ENCODE results near the gene STK26. TPM values are rescaled to one million over a fixed set of nuclear protein-coding genes. Genes with fewer than 3 reads are reported as not detected.

STK26 gene
- total RNA-seq, 1 experiment from 2014 or later: 38.5 TPM

GRCh38 chrX:132115792-132116191 lies 92.7 kb downstream of the STK26 start:
- TF ChIP-seq CTCF (IDR thresholded peaks at IDR 0.05; ENCODE audit: unreplicated experiment): no peak
- no peak overlapping the region for H3K27ac Mint-ChIP-seq (ENCODE audit: unreplicated experiment)
- peaks cover 47% of the 10 kb centered on the region for H3K4me1 Mint-ChIP-seq (ENCODE audit: low read depth, unreplicated experiment)
- no peak overlapping the region for H3K4me3 Mint-ChIP-seq (ENCODE audit: low read depth, unreplicated experiment)
- H3K36me3 Mint-ChIP-seq (ENCODE audit: insufficient read depth, unreplicated experiment): no peaks in the 10 kb centered on the region
- no peak for DNase-seq
- H3K9me3 Mint-ChIP-seq (ENCODE audit: low read depth, unreplicated experiment): no peaks in the 10 kb centered on the region
- no peaks in the 10 kb centered on the region for H3K27me3 Mint-ChIP-seq (ENCODE audit: unreplicated experiment)
- BruUV-seq (replicated peaks): no TSS peak
- intact Hi-C loops (cut with micrococcal nuclease; ENCODE audit: unreplicated experiment): no loop called here
- CTCF ChIA-PET: interaction anchor here (0.6 kb wide), 1 partner anchor 676 kb away, joined by 3 read pairs; no protein-coding TSS in a partner anchor

GRCh38 chrX:132118358-132118757 lies 95.3 kb downstream of the STK26 start:
- intact Hi-C loops (cut with micrococcal nuclease; ENCODE audit: unreplicated experiment): no loop called here
- TF ChIP-seq CTCF (IDR thresholded peaks at IDR 0.05; ENCODE audit: unreplicated experiment): no peak

GRCh38 chrX:132119283-132119682 lies 96.2 kb downstream of the STK26 start:
- Mint-ChIP-seq H3K4me3 (ENCODE audit: low read depth, unreplicated experiment) (no peak overlapping the region), H3K4me1 (ENCODE audit: low read depth, unreplicated experiment) (peaks cover 40% of the 10 kb centered on the region), H3K27me3 (ENCODE audit: unreplicated experiment) (no peaks in the 10 kb centered on the region), H3K36me3 (ENCODE audit: insufficient read depth, unreplicated experiment) (no peaks in the 10 kb centered on the region), H3K9me3 (ENCODE audit: low read depth, unreplicated experiment) (peaks cover 4% of the 10 kb centered on the region), H3K27ac (ENCODE audit: unreplicated experiment) (peak overlapping the region; percentile 72)
- DNase-seq: no peak
- CTCF ChIA-PET: interaction anchor here (1.8 kb wide), 1 partner anchor 27 kb away, joined by 6 read pairs; no protein-coding TSS in a partner anchor
- intact Hi-C loops (cut with micrococcal nuclease; ENCODE audit: unreplicated experiment): no loop called here
- TF ChIP-seq CTCF (IDR thresholded peaks at IDR 0.05; ENCODE audit: unreplicated experiment): no peak
- no TSS peak for BruUV-seq (replicated peaks)

More at GRCh38 chrX:132118358-132118757, 95.3 kb downstream of the STK26 start:
- H3K9me3 Mint-ChIP-seq (ENCODE audit: low read depth, unreplicated experiment): peaks cover 4% of the 10 kb centered on the region
- no peak overlapping the region for H3K27ac Mint-ChIP-seq (ENCODE audit: unreplicated experiment)
- CTCF ChIA-PET: interaction anchor here (0.6 to 1.8 kb wide), 2 partner anchors 26 to 40 kb away, joined by 4 to 6 read pairs; no protein-coding TSS in a partner anchor
- BruUV-seq (replicated peaks): no TSS peak
- no peak overlapping the region for H3K4me3 Mint-ChIP-seq (ENCODE audit: low read depth, unreplicated experiment)
- H3K4me1 Mint-ChIP-seq (ENCODE audit: low read depth, unreplicated experiment): peaks cover 47% of the 10 kb centered on the region
- no peaks in the 10 kb centered on the region for H3K36me3 Mint-ChIP-seq (ENCODE audit: insufficient read depth, unreplicated experiment)
- no peaks in the 10 kb centered on the region for H3K27me3 Mint-ChIP-seq (ENCODE audit: unreplicated experiment)
- DNase-seq: no peak

GRCh38 chrX:132119821-132120515 lies 96.9 kb downstream of the STK26 start:
- no TSS peak for BruUV-seq (replicated peaks)
- no peaks in the 10 kb centered on the region for H3K27me3 Mint-ChIP-seq (ENCODE audit: unreplicated experiment)
- no peak overlapping the region for H3K4me3 Mint-ChIP-seq (ENCODE audit: low read depth, unreplicated experiment)
- peak; percentile 9 for DNase-seq
- CTCF ChIA-PET: interaction anchor here (1.8 kb wide), 1 partner anchor 28 kb away, joined by 6 read pairs; no protein-coding TSS in a partner anchor
- peak overlapping the region; percentile 72 for H3K27ac Mint-ChIP-seq (ENCODE audit: unreplicated experiment)
- no peaks in the 10 kb centered on the region for H3K36me3 Mint-ChIP-seq (ENCODE audit: insufficient read depth, unreplicated experiment)
- H3K9me3 Mint-ChIP-seq (ENCODE audit: low read depth, unreplicated experiment): peaks cover 4% of the 10 kb centered on the region
- no peak for TF ChIP-seq CTCF (IDR thresholded peaks at IDR 0.05; ENCODE audit: unreplicated experiment)
- intact Hi-C loops (cut with micrococcal nuclease; ENCODE audit: unreplicated experiment): no loop called here
- peaks cover 33% of the 10 kb centered on the region for H3K4me1 Mint-ChIP-seq (ENCODE audit: low read depth, unreplicated experiment)

All from Calu3 (cell line).